HepG2 (cell line): ENCODE data around the gene ANKRD55. TPM values are rescaled to one million over a fixed set of nuclear protein-coding genes. Genes with fewer than 3 reads are reported as not detected.

Experiments
- ASH2L ChIP-seq: fragments of 300-600, 200-600 bp; sonication (generic); IDR thresholded peaks from 2 replicates; pipeline ENCODE4 v1.7.0; 2017; ENCODE audit warnings: low read depth, mild to moderate bottlenecking, moderate library complexity, mixed read lengths, low read length; ENCODE audit not compliant: insufficient read length
- CHCHD3 ChIP-seq: sonication (generic); formaldehyde crosslinking; IDR thresholded peaks from 2 replicates; pipeline ENCODE4 v1.8.0; 2022; ENCODE audit warnings: mild to moderate bottlenecking, missing genetic modification reagents, moderate library complexity
- HNF1A ChIP-seq, 2 experiments: sonication (generic) in 1 of 2; formaldehyde crosslinking in 1 of 2; IDR thresholded peaks; 2 replicates each; pipeline versions ENCODE4 v1.4.0 to v1.6.1; 2016 to 2020; ENCODE audit warnings: borderline replicate concordance in 1 of 2, low read depth in 1 of 2, mild to moderate bottlenecking in 1 of 2, missing genetic modification reagents in 1 of 2
- MNT ChIP-seq: fragments of 450-650 bp; IDR thresholded peaks from 2 replicates; pipeline ENCODE4 v1.6.1; 2016
- NAIF1 ChIP-seq: sonication (generic); formaldehyde crosslinking; IDR thresholded peaks from 2 replicates; pipeline ENCODE4 v1.5.0; 2020; ENCODE audit warnings: mild to moderate bottlenecking, missing genetic modification reagents, borderline replicate concordance
- PLSCR1 ChIP-seq: sonication (generic); formaldehyde crosslinking; IDR thresholded peaks from 2 replicates; pipeline ENCODE4 v1.5.0; 2020; ENCODE audit warnings: missing genetic modification reagents, mild to moderate bottlenecking, borderline replicate concordance
- ZBTB39 ChIP-seq: sonication (generic); formaldehyde crosslinking; IDR thresholded peaks from 2 replicates; pipeline ENCODE4 v1.5.0; 2020; ENCODE audit warnings: missing genetic modification reagents
- ZBTB43 ChIP-seq: sonication (generic); formaldehyde crosslinking; conservative IDR thresholded peaks from 2 replicates; pipeline ENCODE4 v1.4.0; 2020; ENCODE audit warnings: missing genetic modification reagents
- ZGPAT ChIP-seq: IDR thresholded peaks from 2 replicates; pipeline ENCODE4 v1.6.1; 2016; ENCODE audit warnings: mild to moderate bottlenecking
- ZKSCAN8 ChIP-seq: IDR thresholded peaks from 2 replicates; pipeline ENCODE4 v1.6.1; 2016; ENCODE audit warnings: borderline replicate concordance, missing genetic modification reagents, missing compliant biosample characterization
- ZNF292 ChIP-seq: sonication (generic); formaldehyde crosslinking; IDR thresholded peaks from 2 replicates; pipeline ENCODE4 v1.8.1; 2022; ENCODE audit warnings: mild to moderate bottlenecking, low read depth, missing genetic modification reagents, borderline replicate concordance
- ZNF3 ChIP-seq: IDR thresholded peaks from 2 replicates; pipeline ENCODE4 v1.7.0; 2017; ENCODE audit warnings: inconsistent platforms
- ZNF710 ChIP-seq: sonication (generic); formaldehyde crosslinking; IDR thresholded peaks from 2 replicates; pipeline ENCODE4 v1.5.0; 2020; ENCODE audit warnings: mild to moderate bottlenecking, missing genetic modification reagents, borderline replicate concordance
- polyA plus RNA-seq, 8 experiments: library from polyadenylated mRNA; depleted of rRNA in 3 of 8; stranded (reverse) in 7 of 8; unstranded in 1 of 8; fragments of >200 nt; fragmentation: Illumina TruSeq in 4 of 8; extraction: Trizol in 4 of 8; gene quantifications; 2 replicates each; pipeline versions ENCODE4 v1.2.1 to v1.2.3, GENCODE V29; 2011 to 2016; ENCODE audit warnings: low read depth in 4 of 8, missing spikeins in 1 of 8, mixed read lengths in 1 of 8; ENCODE audit not compliant: insufficient read depth in 1 of 8
- total RNA-seq, 5 experiments: library from RNA; depleted of rRNA; stranded (reverse); fragments of >200 nt; fragmentation: Illumina TruSeq; extraction: Trizol; gene quantifications; 2 replicates each; pipeline ENCODE4 v1.2.3, GENCODE V29; 2016; ENCODE audit warnings: low read depth in 1 of 5

ANKRD55 gene
- total and polyA plus RNA-seq, 2 of the 13 experiments (the other 11 are each of a cell fraction or from before 2014, with no cell fraction given) = 0.11 to 0.28 TPM

GRCh38 chr5:56116599-56117141, 116.5 kb downstream of the ANKRD55 start (continued):
- TF ChIP-seq HNF1A (IDR thresholded peaks at IDR 0.05; ENCODE audit: low read depth) (no peak), HNF1A (CRISPR knock-in tag; IDR thresholded peaks at IDR 0.05; ENCODE audit: borderline replicate concordance) (peak; percentile 69; the same call in 1 of the 2 replicates), ASH2L (peak; percentile 71), ZKSCAN8 (CRISPR knock-in tag) (0 out of 2 replicates have a peak, but pooled peaks have one; percentile 44), ZNF292 (peak; percentile 96), ZNF710 (peak; percentile 76; the same call in 1 of the 2 replicates), PLSCR1 (no peak), MNT (0 out of 2 replicates have a peak, but pooled peaks have one; percentile 10), NAIF1 (CRISPR knock-in tag) (no peak), ZNF3 (CRISPR knock-in tag) (no peak), ZBTB43 (CRISPR knock-in tag) (0 out of 2 replicates have a peak, but pooled peaks have one; percentile 61), ZGPAT (CRISPR knock-in tag) (peak; percentile 73), ZBTB39 (CRISPR knock-in tag) (peak; percentile 61; the same call in 1 of the 2 replicates), CHCHD3 (CRISPR knock-in tag) (no peak)
